ACC112 (cell line): ENCODE data around the gene ARID1B.

Experiments
- H2AFZ ChIP-seq: fragments of 200-600 bp; sonication (generic); one replicate; pipeline ENCODE4 v1.6.0; 2017; ENCODE audit warnings: antibody characterized with exemption, low read length; ENCODE audit not compliant: unreplicated experiment
- H3K27ac ChIP-seq: fragments of 200-600 bp; sonication (generic); 2 replicates; pipeline ENCODE4 v1.5.1; 2014; ENCODE audit warnings: low read depth, mild to moderate bottlenecking, antibody characterized with exemption, low read length, moderate library complexity
- H3K27me3 ChIP-seq: fragments of 200-600 bp; sonication (generic); 2 replicates; pipeline ENCODE4 v1.6.1; 2014; ENCODE audit warnings: mild to moderate bottlenecking, antibody characterized with exemption, low read length, moderate library complexity, mixed read lengths; ENCODE audit not compliant: insufficient read depth
- H3K36me3 ChIP-seq: fragments of 200-600 bp; sonication (generic); 2 replicates; pipeline ENCODE4 v1.6.1; 2016; ENCODE audit warnings: mild to moderate bottlenecking, antibody characterized with exemption, low read length, moderate library complexity, mixed read lengths; ENCODE audit not compliant: insufficient read depth
- H3K4me1 ChIP-seq: fragments of 200-600 bp; sonication (generic); one replicate; pipeline ENCODE4 v1.6.1; 2016; ENCODE audit warnings: low read length, mixed read lengths; ENCODE audit not compliant: insufficient read depth, unreplicated experiment, control insufficient read depth
- H3K4me3 ChIP-seq: fragments of 200-600 bp; sonication (generic); 2 replicates; pipeline ENCODE4 v1.5.1; 2014; ENCODE audit warnings: mild to moderate bottlenecking, low read depth, low read length
- H3K79me2 ChIP-seq: fragments of 200-600 bp; sonication (generic); one replicate; pipeline ENCODE4 v1.6.0; 2016; ENCODE audit warnings: low read length; ENCODE audit not compliant: control insufficient read depth, unreplicated experiment, insufficient read depth

The ARID1B gene

GRCh38 chr6:156909212-156910010 is 132.2 kb downstream of the ARID1B start:
- Histone ChIP-seq H3K27me3 (no peaks in the 10 kb centered on the region), H2AFZ (no peak overlapping the region), H3K4me1 (no peaks in the 10 kb centered on the region), H3K36me3 (no peaks in the 10 kb centered on the region), H3K27ac (no peak overlapping the region), H3K4me3 (no peak overlapping the region), H3K79me2 (peaks cover 5% of the 10 kb centered on the region)

- H3K4me1 ChIP-seq = no peaks in the 10 kb centered on the region
- no peaks in the 10 kb centered on the region for H3K36me3 ChIP-seq
- H3K4me3 ChIP-seq = no peak overlapping the region
- H3K27ac ChIP-seq = no peak overlapping the region
- no peaks in the 10 kb centered on the region for H3K27me3 ChIP-seq
- H3K79me2 ChIP-seq = peaks cover 10% of the 10 kb centered on the region
- no peak overlapping the region for H2AFZ ChIP-seq
These were observed 132.8 kb downstream of the ARID1B start for GRCh38 chr6:156910011-156910334.

GRCh38 chr6:156910938-156911337 is 133.8 kb downstream of the ARID1B start:
- no peak overlapping the region for H3K27ac ChIP-seq
- peaks cover 10% of the 10 kb centered on the region for H3K79me2 ChIP-seq
- H3K27me3 ChIP-seq = no peaks in the 10 kb centered on the region
- H3K36me3 ChIP-seq = no peaks in the 10 kb centered on the region
- no peak overlapping the region for H2AFZ ChIP-seq
- H3K4me1 ChIP-seq = no peaks in the 10 kb centered on the region
- H3K4me3 ChIP-seq = no peak overlapping the region

GRCh38 chr6:156911581-156911980 is 134.4 kb downstream of the ARID1B start:
- Histone ChIP-seq H3K4me1 (no peaks in the 10 kb centered on the region), H2AFZ (no peak overlapping the region), H3K4me3 (no peak overlapping the region), H3K79me2 (peaks cover 10% of the 10 kb centered on the region), H3K36me3 (no peaks in the 10 kb centered on the region), H3K27ac (no peak overlapping the region), H3K27me3 (no peaks in the 10 kb centered on the region)

- H3K4me1 ChIP-seq = no peaks in the 10 kb centered on the region
- no peak overlapping the region for H2AFZ ChIP-seq
- H3K36me3 ChIP-seq = no peaks in the 10 kb centered on the region
- H3K27me3 ChIP-seq = no peaks in the 10 kb centered on the region
- H3K27ac ChIP-seq = no peak overlapping the region
- H3K79me2 ChIP-seq = peaks cover 10% of the 10 kb centered on the region
- H3K4me3 ChIP-seq = no peak overlapping the region
These were observed 135.3 kb downstream of the ARID1B start for GRCh38 chr6:156912431-156912830.

- Histone ChIP-seq H2AFZ (no peak overlapping the region), H3K27ac (no peak overlapping the region), H3K27me3 (no peaks in the 10 kb centered on the region), H3K4me3 (no peak overlapping the region), H3K4me1 (no peaks in the 10 kb centered on the region), H3K36me3 (no peaks in the 10 kb centered on the region), H3K79me2 (peaks cover 10% of the 10 kb centered on the region)
These were observed 137.0 kb downstream of the ARID1B start for GRCh38 chr6:156914181-156914580.

GRCh38 chr6:156916130-156916801 is 139.1 kb downstream of the ARID1B start:
- Histone ChIP-seq H3K4me1 (no peaks in the 10 kb centered on the region), H3K27me3 (no peaks in the 10 kb centered on the region), H3K4me3 (no peak overlapping the region), H3K36me3 (no peaks in the 10 kb centered on the region), H3K27ac (no peak overlapping the region), H2AFZ (no peak overlapping the region), H3K79me2 (peaks cover 19% of the 10 kb centered on the region)

GRCh38 chr6:156917213-156917612 is 140.0 kb downstream of the ARID1B start:
- Histone ChIP-seq H3K4me1 (no peaks in the 10 kb centered on the region), H3K27ac (no peak overlapping the region), H2AFZ (no peak overlapping the region), H3K4me3 (no peak overlapping the region), H3K27me3 (no peaks in the 10 kb centered on the region), H3K79me2 (peaks cover 15% of the 10 kb centered on the region), H3K36me3 (no peaks in the 10 kb centered on the region)

- Histone ChIP-seq H2AFZ (no peak overlapping the region), H3K36me3 (no peaks in the 10 kb centered on the region), H3K4me3 (no peak overlapping the region), H3K27ac (no peak overlapping the region), H3K4me1 (no peaks in the 10 kb centered on the region), H3K27me3 (no peaks in the 10 kb centered on the region), H3K79me2 (peaks cover 23% of the 10 kb centered on the region)
These were observed 141.5 kb downstream of the ARID1B start for GRCh38 chr6:156918647-156919046.

- Histone ChIP-seq H3K27ac (no peak overlapping the region), H3K79me2 (peaks cover 26% of the 10 kb centered on the region), H3K4me1 (no peaks in the 10 kb centered on the region)
These were observed 142.2 kb downstream of the ARID1B start for GRCh38 chr6:156919370-156919769.

GRCh38 chr6:156919814-156920369 is 142.7 kb downstream of the ARID1B start:
- H3K27me3 ChIP-seq = no peaks in the 10 kb centered on the region
- H2AFZ ChIP-seq = no peak overlapping the region
- no peaks in the 10 kb centered on the region for H3K36me3 ChIP-seq
- H3K27ac ChIP-seq = no peak overlapping the region
- no peak overlapping the region for H3K4me3 ChIP-seq
- H3K4me1 ChIP-seq = no peaks in the 10 kb centered on the region
- H3K79me2 ChIP-seq = peaks cover 22% of the 10 kb centered on the region

More at GRCh38 chr6:156919370-156919769, 142.2 kb downstream of the ARID1B start:
- Histone ChIP-seq H3K36me3 (no peaks in the 10 kb centered on the region), H2AFZ (no peak overlapping the region), H3K27me3 (no peaks in the 10 kb centered on the region), H3K4me3 (no peak overlapping the region)
